HG03139 (cell line): Measurements from ENCODE around the gene BCAS3.
"Not testable (repeated sequence)": the region's sequence is repeated elsewhere in the genome, so short reads cannot be mapped to it uniquely, and the experiment has no call there.

Experiments used
- ATAC-seq: cut with Tn5 transposase; IDR thresholded peaks from one replicate; pipeline ENCODE4 v1.9.1; 2021; ENCODE audit not compliant: unreplicated experiment

BCAS3 gene

GRCh38 chr17:60744355-60744966 is 66.8 kb downstream of the BCAS3 start:
- no peak for ATAC-seq

GRCh38 chr17:60745544-60745943 is 67.9 kb downstream of the BCAS3 start:
- no peak for ATAC-seq

GRCh38 chr17:60747069-60747808 is 69.6 kb downstream of the BCAS3 start:
- no peak for ATAC-seq

- no peak for ATAC-seq
Measured at GRCh38 chr17:60748204-60748603, 70.6 kb downstream of the BCAS3 start.

- ATAC-seq: no peak
Measured at GRCh38 chr17:60749050-60749449, 71.4 kb downstream of the BCAS3 start.

GRCh38 chr17:60749708-60750107 is 72.1 kb downstream of the BCAS3 start:
- ATAC-seq: no peak

GRCh38 chr17:60750640-60751039 is 73.0 kb downstream of the BCAS3 start:
- no peak for ATAC-seq

- no peak for ATAC-seq
Measured at GRCh38 chr17:60751884-60752283, 74.2 kb downstream of the BCAS3 start.

- ATAC-seq: no peak
Measured at GRCh38 chr17:60752873-60753577, 75.4 kb downstream of the BCAS3 start.

GRCh38 chr17:60754057-60754604 is 76.5 kb downstream of the BCAS3 start:
- no peak for ATAC-seq

GRCh38 chr17:60756798-60757197 is 79.1 kb downstream of the BCAS3 start:
- not testable (repeated sequence) for ATAC-seq

GRCh38 chr17:60757437-60757836 is 79.8 kb downstream of the BCAS3 start:
- ATAC-seq: no peak

- ATAC-seq: no peak
Measured at GRCh38 chr17:60759756-60760155, 82.1 kb downstream of the BCAS3 start.

- ATAC-seq: not testable (repeated sequence)
Measured at GRCh38 chr17:60761301-60761700, 83.7 kb downstream of the BCAS3 start.

- no peak for ATAC-seq
Measured at GRCh38 chr17:60766778-60767190, 89.1 kb downstream of the BCAS3 start.

GRCh38 chr17:60767744-60768308 is 90.2 kb downstream of the BCAS3 start:
- ATAC-seq: no peak

- ATAC-seq: no peak
Measured at GRCh38 chr17:60769327-60769726, 91.7 kb downstream of the BCAS3 start.

- no peak for ATAC-seq
Measured at GRCh38 chr17:60770946-60771422, 93.3 kb downstream of the BCAS3 start.

GRCh38 chr17:60771621-60772020 is 94.0 kb downstream of the BCAS3 start:
- ATAC-seq: not testable (repeated sequence)

- no peak for ATAC-seq
Measured at GRCh38 chr17:60773552-60773951, 95.9 kb downstream of the BCAS3 start.

GRCh38 chr17:60781880-60782412 is 104.3 kb downstream of the BCAS3 start:
- no peak for ATAC-seq
